GM18526 (cell line): ENCODE data around the gene MINDY4.

Experiments used
- POLR2A ChIP-seq: IDR thresholded peaks from 3 replicates; pipeline ENCODE4 v1.6.1; 2011; ENCODE audit not compliant: insufficient read length; ENCODE audit errors: extremely low read depth

The MINDY4 gene

GRCh38 chr7:30900053-30900452 is 128.8 kb downstream of the MINDY4 start:
- no peak for TF ChIP-seq POLR2A

- TF ChIP-seq POLR2A: no peak
These were observed 129.7 kb downstream of the MINDY4 start for GRCh38 chr7:30900803-30901362.

- no peak for TF ChIP-seq POLR2A
These were observed 130.6 kb downstream of the MINDY4 start for GRCh38 chr7:30901856-30902255.

- TF ChIP-seq POLR2A: no peak
These were observed 131.2 kb downstream of the MINDY4 start for GRCh38 chr7:30902466-30902865.

- no peak for TF ChIP-seq POLR2A
These were observed 131.9 kb downstream of the MINDY4 start for GRCh38 chr7:30903146-30903545.

- TF ChIP-seq POLR2A: no peak
These were observed 133.3 kb downstream of the MINDY4 start for GRCh38 chr7:30904561-30904960.

- no peak for TF ChIP-seq POLR2A
These were observed 134.1 kb downstream of the MINDY4 start for GRCh38 chr7:30905078-30906012.

GRCh38 chr7:30906014-30906413 is 134.8 kb downstream of the MINDY4 start:
- TF ChIP-seq POLR2A: no peak

GRCh38 chr7:30906515-30907240 is 135.5 kb downstream of the MINDY4 start:
- no peak for TF ChIP-seq POLR2A

GRCh38 chr7:30907527-30908267 is 136.5 kb downstream of the MINDY4 start:
- TF ChIP-seq POLR2A: no peak

- TF ChIP-seq POLR2A: no peak
These were observed 137.5 kb downstream of the MINDY4 start for GRCh38 chr7:30908681-30909080.

- no peak for TF ChIP-seq POLR2A
These were observed 138.2 kb downstream of the MINDY4 start for GRCh38 chr7:30909431-30909830.

- TF ChIP-seq POLR2A: no peak
These were observed 139.3 kb downstream of the MINDY4 start for GRCh38 chr7:30910411-30911073.

GRCh38 chr7:30911133-30911532 is 139.9 kb downstream of the MINDY4 start:
- TF ChIP-seq POLR2A: no peak

GRCh38 chr7:30911561-30911969 is 140.3 kb downstream of the MINDY4 start, which contains the start of gene AQP1:
AQP1 (plus strand) TSS chr7:30911853; CDS start chr7:30911910, 57 bp downstream.
- TF ChIP-seq POLR2A: no peak
